GM19025 (cell line): ENCODE measurements around the gene ASTN2.

Experiments
- ATAC-seq: cut with Tn5 transposase; IDR thresholded peaks from one replicate; pipeline ENCODE4 v1.9.1; 2021; ENCODE audit warnings: mild to moderate bottlenecking, low read depth, moderate library complexity; ENCODE audit not compliant: unreplicated experiment

The ASTN2 gene

GRCh38 chr9:116661037-116661954, 753.6 kb downstream of the ASTN2 start:
- peak; percentile 82 for ATAC-seq

- no peak for ATAC-seq
These were observed 756.6 kb downstream of the ASTN2 start for GRCh38 chr9:116658265-116658664.

- ATAC-seq, result no peak
These were observed 757.9 kb downstream of the ASTN2 start for GRCh38 chr9:116656977-116657376.

GRCh38 chr9:116656501-116656971, 758.3 kb downstream of the ASTN2 start:
- ATAC-seq, result no peak

- ATAC-seq, result no peak
These were observed 760.9 kb downstream of the ASTN2 start for GRCh38 chr9:116654059-116654355.

GRCh38 chr9:116653348-116654058, 761.4 kb downstream of the ASTN2 start:
- ATAC-seq, result no peak

- ATAC-seq, result no peak
These were observed 767.4 kb downstream of the ASTN2 start for GRCh38 chr9:116647515-116647809.

- ATAC-seq, result no peak
These were observed 768.0 kb downstream of the ASTN2 start for GRCh38 chr9:116646661-116647514.

- no peak for ATAC-seq
These were observed 770.7 kb downstream of the ASTN2 start for GRCh38 chr9:116644091-116644688.

- no peak for ATAC-seq
These were observed 771.2 kb downstream of the ASTN2 start for GRCh38 chr9:116643691-116644090.

GRCh38 chr9:116641292-116642059, 773.4 kb downstream of the ASTN2 start:
- ATAC-seq, result no peak

GRCh38 chr9:116639251-116639741, 775.6 kb downstream of the ASTN2 start:
- ATAC-seq, result no peak

- ATAC-seq, result no peak
These were observed 778.9 kb downstream of the ASTN2 start for GRCh38 chr9:116635908-116636307.

GRCh38 chr9:116632990-116633838, 781.6 kb downstream of the ASTN2 start:
- ATAC-seq, result no peak

- ATAC-seq, result no peak
These were observed 785.2 kb downstream of the ASTN2 start for GRCh38 chr9:116629634-116630033.

GRCh38 chr9:116628716-116629115, 786.1 kb downstream of the ASTN2 start:
- no peak for ATAC-seq

GRCh38 chr9:116627433-116627832, 787.4 kb downstream of the ASTN2 start:
- ATAC-seq, result no peak

GRCh38 chr9:116626762-116627161, 788.1 kb downstream of the ASTN2 start:
- no peak for ATAC-seq

GRCh38 chr9:116623715-116624114, 791.1 kb downstream of the ASTN2 start:
- no peak for ATAC-seq
